ENCODE results near the gene SLC6A6.

DNA sequence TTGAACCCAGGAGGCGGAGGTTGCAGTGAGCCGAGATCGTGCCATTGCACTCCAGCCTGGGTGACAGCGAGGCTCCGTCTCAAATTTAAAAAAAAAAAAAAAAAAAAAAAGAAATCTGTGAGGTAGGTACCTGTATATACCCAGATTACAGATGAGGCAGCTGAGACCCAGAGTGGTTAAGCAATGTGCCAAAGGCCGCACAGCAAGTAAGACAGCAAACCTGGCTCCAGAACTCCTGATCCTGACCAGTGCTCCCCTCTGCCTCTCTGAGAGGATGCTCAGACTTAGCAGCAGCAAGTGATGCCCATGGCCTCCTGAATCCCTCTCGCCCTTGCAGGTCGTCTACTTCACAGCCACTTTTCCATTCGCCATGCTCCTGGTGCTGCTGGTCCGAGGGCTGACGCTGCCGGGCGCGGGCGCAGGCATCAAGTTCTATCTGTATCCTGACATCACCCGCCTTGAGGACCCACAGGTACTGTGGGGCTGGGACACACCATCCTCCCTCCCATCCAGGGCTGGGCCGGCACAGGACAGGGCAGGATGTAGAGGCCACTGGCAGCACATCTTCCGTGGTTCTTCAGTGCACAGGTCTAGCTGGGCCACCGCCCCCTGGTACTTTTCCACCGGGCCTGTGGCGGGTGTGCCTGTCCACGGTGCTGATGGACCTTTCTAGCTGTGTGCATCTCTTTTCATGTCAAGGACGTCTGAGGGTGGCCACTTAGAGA, 63.9 kb downstream of the SLC6A6 start:
- no peak for TF ChIP-seq POLR2AphosphoS5 (IDR thresholded peaks at IDR 0.05)
- no peak for TF ChIP-seq POLR2A (IDR thresholded peaks at IDR 0.05)
- TF ChIP-seq, protein P1, sequence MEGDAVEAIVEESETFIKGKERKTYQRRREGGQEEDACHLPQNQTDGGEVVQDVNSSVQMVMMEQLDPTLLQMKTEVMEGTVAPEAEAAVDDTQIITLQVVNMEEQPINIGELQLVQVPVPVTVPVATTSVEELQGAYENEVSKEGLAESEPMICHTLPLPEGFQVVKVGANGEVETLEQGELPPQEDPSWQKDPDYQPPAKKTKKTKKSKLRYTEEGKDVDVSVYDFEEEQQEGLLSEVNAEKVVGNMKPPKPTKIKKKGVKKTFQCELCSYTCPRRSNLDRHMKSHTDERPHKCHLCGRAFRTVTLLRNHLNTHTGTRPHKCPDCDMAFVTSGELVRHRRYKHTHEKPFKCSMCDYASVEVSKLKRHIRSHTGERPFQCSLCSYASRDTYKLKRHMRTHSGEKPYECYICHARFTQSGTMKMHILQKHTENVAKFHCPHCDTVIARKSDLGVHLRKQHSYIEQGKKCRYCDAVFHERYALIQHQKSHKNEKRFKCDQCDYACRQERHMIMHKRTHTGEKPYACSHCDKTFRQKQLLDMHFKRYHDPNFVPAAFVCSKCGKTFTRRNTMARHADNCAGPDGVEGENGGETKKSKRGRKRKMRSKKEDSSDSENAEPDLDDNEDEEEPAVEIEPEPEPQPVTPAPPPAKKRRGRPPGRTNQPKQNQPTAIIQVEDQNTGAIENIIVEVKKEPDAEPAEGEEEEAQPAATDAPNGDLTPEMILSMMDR (IDR thresholded peaks at IDR 0.05) = no peak
